Liver (tissue), 9 donors: ENCODE data around the gene PEMT. TPM values are rescaled to one million over a fixed set of nuclear protein-coding genes. Genes with fewer than 3 reads are reported as not detected.

ENCODE experiments used
- DNase-seq: peaks from one replicate; pipeline ENCODE4 v3.0.0-alpha.2; 2017; ENCODE audit warnings: low spot score
- H3K27ac ChIP-seq, 2 donors: one replicate each; pipeline ENCODE4 v1.7.0; 2013; ENCODE audit warnings: inconsistent platforms in 2 of 2, low read length in 2 of 2, control low read depth in 1 of 2, low read depth in 1 of 2, mild to moderate bottlenecking in 1 of 2
- H3K27me3 ChIP-seq, 4 donors: one replicate each; pipeline versions ENCODE4 v1.6.1 to v1.7.0; 2013; ENCODE audit warnings: low read length in 3 of 4, inconsistent platforms in 1 of 4, mild to moderate bottlenecking in 1 of 4, moderate library complexity in 1 of 4; ENCODE audit not compliant: control insufficient read depth in 4 of 4, insufficient read depth in 4 of 4
- H3K36me3 ChIP-seq, 4 donors: one replicate each; pipeline versions ENCODE4 v1.6.1 to v1.7.0; 2013; ENCODE audit warnings: low read length in 3 of 4, mild to moderate bottlenecking in 3 of 4, low read depth in 1 of 4, moderate library complexity in 1 of 4; ENCODE audit not compliant: control insufficient read depth in 4 of 4, insufficient read depth in 3 of 4
- H3K4me1 ChIP-seq, 4 donors: one replicate each; pipeline versions ENCODE4 v1.6.1 to v1.7.0; 2013; ENCODE audit warnings: low read length in 3 of 4, mild to moderate bottlenecking in 3 of 4, moderate library complexity in 1 of 4; ENCODE audit not compliant: control insufficient read depth in 4 of 4, insufficient read depth in 4 of 4
- H3K4me3 ChIP-seq, 3 donors: one replicate each; pipeline versions ENCODE4 v1.6.1 to v1.7.0; 2013; ENCODE audit warnings: low read length in 3 of 3, control low read depth in 1 of 3, low read depth in 1 of 3, mild to moderate bottlenecking in 1 of 3
- H3K9ac ChIP-seq, 2 donors: one replicate each; pipeline ENCODE4 v1.7.0; 2013; ENCODE audit warnings: low read length in 2 of 2, mild to moderate bottlenecking in 2 of 2, moderate library complexity in 2 of 2, control low read depth in 1 of 2, low read depth in 1 of 2
- H3K9me3 ChIP-seq, 4 donors: one replicate each; pipeline versions ENCODE4 v1.6.1 to v1.7.0; 2013; ENCODE audit warnings: low read length in 3 of 4; ENCODE audit not compliant: control insufficient read depth in 4 of 4
- ATF3 ChIP-seq: IDR thresholded peaks from 2 replicates; pipeline ENCODE4 v1.6.1; 2016; ENCODE audit warnings: antibody characterized with exemption
- CTCF ChIP-seq: fragments of 150-350 bp; IDR thresholded peaks from 2 replicates; pipeline ENCODE4 v1.5.1; 2017; ENCODE audit warnings: improper control_type of control experiment, low read depth, low read length; ENCODE audit not compliant: missing input control
- EGR1 ChIP-seq, 2 donors: IDR thresholded peaks; 2 replicates each; pipeline ENCODE4 v1.6.1; 2016 to 2018; ENCODE audit warnings: antibody characterized with exemption in 2 of 2, low read depth in 2 of 2
- FOXA1 ChIP-seq: IDR thresholded peaks from 2 replicates; pipeline ENCODE4 v1.6.1; 2016; ENCODE audit warnings: antibody characterized with exemption
- FOXA2 ChIP-seq: IDR thresholded peaks from 2 replicates; pipeline ENCODE4 v1.6.1; 2016; ENCODE audit warnings: antibody characterized with exemption
- GABPA ChIP-seq, 2 donors: IDR thresholded peaks in 1 of 2; conservative IDR thresholded peaks in 1 of 2; 2 replicates each; pipeline ENCODE4 v1.6.1; 2016; ENCODE audit warnings: antibody characterized with exemption in 2 of 2, mild to moderate bottlenecking in 1 of 2, moderate library complexity in 1 of 2
- HNF4A ChIP-seq, 2 donors: conservative IDR thresholded peaks; 2 replicates each; pipeline ENCODE4 v1.6.1; 2016; ENCODE audit warnings: antibody characterized with exemption in 2 of 2, mild to moderate bottlenecking in 2 of 2
- HNF4G ChIP-seq: IDR thresholded peaks from 2 replicates; pipeline ENCODE4 v1.6.1; 2016; ENCODE audit warnings: antibody characterized with exemption
- JUND ChIP-seq, 2 donors: IDR thresholded peaks; 2 replicates each; pipeline ENCODE4 v1.6.1; 2016; ENCODE audit warnings: antibody characterized with exemption in 2 of 2
- MAX ChIP-seq: IDR thresholded peaks from 2 replicates; pipeline ENCODE4 v1.6.1; 2016; ENCODE audit warnings: antibody characterized with exemption
- NR2F2 ChIP-seq: IDR thresholded peaks from 2 replicates; pipeline ENCODE4 v1.6.1; 2016; ENCODE audit warnings: antibody characterized with exemption
- RAD21 ChIP-seq, 2 donors: IDR thresholded peaks; 2 replicates each; pipeline ENCODE4 v1.6.1; 2016; ENCODE audit warnings: antibody characterized with exemption in 2 of 2, mild to moderate bottlenecking in 2 of 2
- REST ChIP-seq: IDR thresholded peaks from 2 replicates; pipeline ENCODE4 v1.6.1; 2016; ENCODE audit warnings: antibody characterized with exemption, mild to moderate bottlenecking
- RXRA ChIP-seq, 2 donors: IDR thresholded peaks; 2 replicates each; pipeline ENCODE4 v1.6.1; 2017 to 2018; ENCODE audit warnings: antibody characterized with exemption in 2 of 2, mild to moderate bottlenecking in 1 of 2
- SP1 ChIP-seq: IDR thresholded peaks from 2 replicates; pipeline ENCODE4 v1.6.1; 2018; ENCODE audit warnings: antibody characterized with exemption, mild to moderate bottlenecking
- TAF1 ChIP-seq: conservative IDR thresholded peaks from 2 replicates; pipeline ENCODE4 v1.6.1; 2016; ENCODE audit warnings: antibody characterized with exemption, mild to moderate bottlenecking
- YY1 ChIP-seq: IDR thresholded peaks from 2 replicates; pipeline ENCODE4 v1.6.1; 2016; ENCODE audit warnings: antibody characterized with exemption, mild to moderate bottlenecking
- ZBTB33 ChIP-seq: IDR thresholded peaks from 2 replicates; pipeline ENCODE4 v1.6.1; 2016; ENCODE audit warnings: antibody characterized with exemption
- WGBS: extraction: QIAGEN DNeasy Blood & Tissue Kit; methylation state at CpG from one replicate; pipeline ENCODE4 v1.1.7; 2013; 5-methylcytosine and 5-hydroxymethylcytosine counted together
- polyA plus RNA-seq, 2 donors: library from polyadenylated mRNA; stranded (reverse) in 1 of 2; unstranded in 1 of 2; fragments of 200-250 nt in 1 of 2; fragments of >200 nt in 1 of 2; fragmentation: Nextera tagmentation in 1 of 2; extraction: Ambion mirVana in 1 of 2; gene quantifications; one replicate each; pipeline versions ENCODE4 v1.2.1 to v1.2.3, GENCODE V29; 2013 to 2015
- total RNA-seq, 2 donors: library from RNA; depleted of rRNA; stranded (reverse); fragments of >200 nt; gene quantifications; one replicate each; pipeline ENCODE4 v1.2.3, GENCODE V29; 2014
- donor health status: healthy.
- donor health status: healthy.
- donor health status: healthy.
- donor health status: healthy.
- donor health status: healthy.

PEMT gene
- total and polyA plus RNA-seq, 4 donors: 64.6 to 211 (median 184) TPM

- H3K27me3 ChIP-seq: no peaks in the 10 kb centered on the region
- H3K27ac ChIP-seq: peak overlapping the region; percentile 85 to 96
- WGBS: 44% methylated on average over 10 of the region's 10 CpGs
- H3K9ac ChIP-seq: peak overlapping the region in 1 of 2 donors; percentile 15
- peak in 1 of 2 donors; percentile 59 for TF ChIP-seq JUND (IDR thresholded peaks at IDR 0.05)
- no peak for TF ChIP-seq NR2F2
- no peak for TF ChIP-seq HNF4G
- no peak for TF ChIP-seq ZBTB33
- TF ChIP-seq CTCF: no peak
- peak; percentile 60 to 74 for TF ChIP-seq HNF4A (conservative IDR thresholded peaks at IDR 0.05)
- TF ChIP-seq ATF3: peak; percentile 86
- TF ChIP-seq RXRA (IDR thresholded peaks at IDR 0.05): peak; percentile 76 to 81
- TF ChIP-seq MAX: peak; percentile 67
- peak; percentile 43 to 63 for TF ChIP-seq RAD21 (IDR thresholded peaks at IDR 0.05)
- TF ChIP-seq REST: peak; percentile 42
- TF ChIP-seq YY1: peak; percentile 71
- TF ChIP-seq SP1: peak; percentile 72
- TF ChIP-seq EGR1 (IDR thresholded peaks at IDR 0.05; ENCODE audit: low read depth in 2 of 2): no peak
- no peak for TF ChIP-seq GABPA (IDR thresholded peaks at IDR 0.05 in 1 of 2, conservative IDR thresholded peaks at IDR 0.05 in 1 of 2)
- TF ChIP-seq FOXA2: no peak
- TF ChIP-seq FOXA1: no peak
- TF ChIP-seq TAF1: no peak
- no peaks in the 10 kb centered on the region for H3K36me3 ChIP-seq
- peaks cover 18 to 59% (median 44%) of the 10 kb centered on the region in 4 donors for H3K4me1 ChIP-seq
- H3K4me3 ChIP-seq: no peak overlapping the region
- no peaks in the 10 kb centered on the region for H3K9me3 ChIP-seq
- DNase-seq: no peak
Observed at GRCh38 chr17:17560167-17560566, 31.3 kb downstream of the PEMT start.
